HG03469 (cell line): ENCODE measurements around the gene MUC20.
"Not testable (repeated sequence)": the region's sequence is repeated elsewhere in the genome, so short reads cannot be mapped to it uniquely, and the experiment has no call there.

Source experiments
- ATAC-seq: cut with Tn5 transposase; IDR thresholded peaks from one replicate; pipeline ENCODE4 v1.9.1; 2021; ENCODE audit warnings: mild to moderate bottlenecking, moderate library complexity, moderate number of reproducible peaks; ENCODE audit not compliant: unreplicated experiment

Gene MUC20, protein sequence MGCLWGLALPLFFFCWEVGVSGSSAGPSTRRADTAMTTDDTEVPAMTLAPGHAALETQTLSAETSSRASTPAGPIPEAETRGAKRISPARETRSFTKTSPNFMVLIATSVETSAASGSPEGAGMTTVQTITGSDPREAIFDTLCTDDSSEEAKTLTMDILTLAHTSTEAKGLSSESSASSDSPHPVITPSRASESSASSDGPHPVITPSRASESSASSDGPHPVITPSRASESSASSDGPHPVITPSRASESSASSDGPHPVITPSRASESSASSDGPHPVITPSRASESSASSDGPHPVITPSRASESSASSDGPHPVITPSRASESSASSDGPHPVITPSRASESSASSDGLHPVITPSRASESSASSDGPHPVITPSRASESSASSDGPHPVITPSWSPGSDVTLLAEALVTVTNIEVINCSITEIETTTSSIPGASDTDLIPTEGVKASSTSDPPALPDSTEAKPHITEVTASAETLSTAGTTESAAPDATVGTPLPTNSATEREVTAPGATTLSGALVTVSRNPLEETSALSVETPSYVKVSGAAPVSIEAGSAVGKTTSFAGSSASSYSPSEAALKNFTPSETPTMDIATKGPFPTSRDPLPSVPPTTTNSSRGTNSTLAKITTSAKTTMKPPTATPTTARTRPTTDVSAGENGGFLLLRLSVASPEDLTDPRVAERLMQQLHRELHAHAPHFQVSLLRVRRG

GRCh38 chr3:195720831-195721506 lies at the start of gene MUC20:
Gene MUC20, plus strand, starts transcription at chr3:195720978. Its CDS starts 30 bp downstream, at chr3:195721008.
- ATAC-seq: not testable (repeated sequence)

GRCh38 chr3:195671283-195671682 lies 49.5 kb upstream of the MUC20 start:
- ATAC-seq: not testable (repeated sequence)

DNA sequence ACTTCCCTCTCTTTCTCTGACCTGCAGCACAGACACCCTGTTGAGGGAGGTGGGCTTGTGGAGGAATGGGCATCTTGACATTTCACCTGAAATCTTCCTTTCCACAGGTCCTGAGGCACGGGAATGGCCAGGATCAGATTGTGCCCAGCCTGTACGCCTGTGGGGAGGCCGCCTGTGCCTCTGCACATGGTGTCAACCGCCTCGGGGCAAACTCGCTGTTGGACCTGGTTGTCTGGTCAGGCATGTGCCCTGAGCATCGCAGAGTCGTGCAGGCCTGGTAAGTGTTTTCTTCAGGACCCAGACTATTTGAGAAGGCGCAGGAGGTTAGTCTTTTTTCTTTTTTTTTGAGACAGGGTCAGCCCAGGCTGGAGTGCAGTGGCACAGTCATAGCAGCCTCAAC lies 47.1 kb upstream of the MUC20 start:
- ATAC-seq: not testable (repeated sequence)

- ATAC-seq: not testable (repeated sequence)
Measured at GRCh38 chr3:195678391-195679015, 42.3 kb upstream of the MUC20 start.

DNA sequence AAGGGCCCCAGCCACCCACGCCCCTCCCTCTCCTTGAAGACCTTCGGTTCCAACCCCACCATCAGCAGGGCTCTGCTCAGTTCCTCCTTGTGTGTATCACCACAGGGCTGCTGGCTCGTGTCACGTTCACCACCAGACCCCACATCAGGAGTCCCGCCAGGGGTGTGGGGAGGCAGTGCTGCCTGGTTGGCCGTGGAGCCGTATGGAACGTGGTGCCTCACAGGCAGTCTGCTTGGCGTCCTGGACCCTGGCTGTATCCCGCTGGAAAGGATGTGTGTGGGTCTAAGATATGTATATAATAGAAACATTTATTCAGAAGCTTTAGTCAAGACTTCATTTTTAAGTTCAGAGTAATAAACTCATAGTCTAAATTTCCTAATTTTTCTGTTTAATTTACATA lies 40.1 kb upstream of the MUC20 start:
- ATAC-seq: not testable (repeated sequence)

DNA sequence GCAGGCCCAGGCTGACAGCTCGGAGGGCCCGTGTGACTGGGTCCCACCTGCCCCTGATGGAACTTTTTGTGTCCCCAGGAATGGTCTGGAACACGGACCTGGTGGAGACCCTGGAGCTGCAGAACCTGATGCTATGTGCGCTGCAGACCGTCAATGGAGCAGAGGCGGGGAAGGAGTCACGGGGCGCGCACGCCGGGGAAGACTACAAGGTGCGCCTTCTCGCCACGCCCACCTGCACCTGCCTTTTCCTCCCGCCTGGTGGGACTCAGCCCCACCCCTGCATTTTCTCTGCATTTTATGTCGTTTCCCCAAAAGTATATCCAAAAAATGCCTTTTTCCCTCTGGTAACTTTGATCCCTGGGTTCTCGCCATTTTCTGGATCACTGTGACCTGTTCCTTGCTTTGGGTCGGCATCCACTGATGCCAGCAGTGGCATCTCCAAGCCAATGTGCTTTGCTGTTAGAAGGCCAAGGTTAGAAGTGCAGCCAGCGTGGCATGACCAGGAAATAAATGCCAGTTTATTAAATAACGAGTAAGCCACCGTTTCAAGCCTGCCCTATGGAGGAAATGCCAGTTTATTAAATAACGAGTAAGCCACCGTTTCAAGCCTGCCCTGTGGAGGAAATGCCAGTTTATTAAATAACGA lies 39.2 kb upstream of the MUC20 start:
- not testable (repeated sequence) for ATAC-seq

DNA sequence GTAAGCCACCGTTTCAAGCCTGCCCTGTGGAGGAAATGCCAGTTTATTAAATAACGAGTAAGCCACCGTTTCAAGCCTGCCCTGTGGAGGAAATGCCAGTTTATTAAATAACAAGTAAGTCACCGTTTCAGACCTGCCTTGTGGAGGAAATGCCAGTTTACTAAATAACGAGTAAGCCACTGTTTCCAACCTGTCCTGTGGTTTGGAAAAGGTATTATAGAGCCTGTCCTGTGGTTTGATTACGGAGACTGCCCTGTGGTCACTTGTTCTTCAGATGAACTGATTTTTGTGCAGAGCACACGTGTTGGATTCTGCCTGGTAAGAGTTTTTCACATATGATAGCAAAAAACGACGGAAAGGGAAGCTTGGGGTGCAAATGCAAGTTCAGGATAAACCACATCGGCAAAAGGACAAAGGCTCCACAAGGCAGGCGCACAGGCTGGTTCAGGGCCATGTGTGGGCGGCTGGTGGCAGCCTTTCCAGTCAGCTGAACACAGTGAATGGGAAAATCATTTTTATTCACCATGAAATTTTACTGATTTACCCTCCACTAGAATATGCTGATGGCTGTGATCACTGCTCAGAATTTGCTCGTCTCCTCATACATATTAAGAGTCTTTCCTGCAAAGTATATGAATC lies 38.6 kb upstream of the MUC20 start:
- ATAC-seq: not testable (repeated sequence)

GRCh38 chr3:195683722-195684526 lies 36.9 kb upstream of the MUC20 start:
- not testable (repeated sequence) for ATAC-seq

DNA sequence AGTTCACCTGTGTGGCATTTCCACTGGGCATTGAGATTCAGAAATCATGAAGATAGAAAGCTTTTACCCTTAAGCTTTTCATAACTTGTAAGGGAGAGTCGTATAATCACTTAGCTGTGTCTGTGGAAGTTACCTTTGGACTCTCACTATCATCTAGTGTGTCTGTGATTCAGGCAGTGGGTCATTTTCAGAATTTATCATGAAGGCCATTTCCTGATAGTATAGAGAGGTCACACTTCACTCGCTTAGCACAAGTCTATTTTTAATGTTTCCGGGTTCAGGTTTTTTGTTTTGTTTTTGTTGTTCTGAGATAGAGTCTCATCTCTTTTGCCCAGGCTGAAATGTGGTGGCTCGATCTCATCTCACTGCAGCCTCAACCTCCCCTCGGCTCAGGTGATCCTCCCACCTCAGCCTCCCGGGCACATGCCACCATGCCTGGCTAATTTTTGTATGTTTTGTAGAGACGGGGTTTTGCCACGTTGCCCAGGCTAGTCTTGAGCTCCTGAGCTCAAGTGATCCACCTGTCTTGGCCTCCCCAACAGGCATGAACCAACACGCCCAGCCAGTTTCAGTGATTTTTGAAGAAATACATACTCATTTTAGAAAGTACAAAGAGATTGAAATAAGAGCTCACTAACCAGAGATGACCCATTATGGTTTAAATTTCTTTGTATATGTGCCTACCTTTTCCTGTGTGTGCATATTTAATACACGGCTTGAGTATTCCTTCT lies 36.1 kb upstream of the MUC20 start:
- not testable (repeated sequence) for ATAC-seq

DNA sequence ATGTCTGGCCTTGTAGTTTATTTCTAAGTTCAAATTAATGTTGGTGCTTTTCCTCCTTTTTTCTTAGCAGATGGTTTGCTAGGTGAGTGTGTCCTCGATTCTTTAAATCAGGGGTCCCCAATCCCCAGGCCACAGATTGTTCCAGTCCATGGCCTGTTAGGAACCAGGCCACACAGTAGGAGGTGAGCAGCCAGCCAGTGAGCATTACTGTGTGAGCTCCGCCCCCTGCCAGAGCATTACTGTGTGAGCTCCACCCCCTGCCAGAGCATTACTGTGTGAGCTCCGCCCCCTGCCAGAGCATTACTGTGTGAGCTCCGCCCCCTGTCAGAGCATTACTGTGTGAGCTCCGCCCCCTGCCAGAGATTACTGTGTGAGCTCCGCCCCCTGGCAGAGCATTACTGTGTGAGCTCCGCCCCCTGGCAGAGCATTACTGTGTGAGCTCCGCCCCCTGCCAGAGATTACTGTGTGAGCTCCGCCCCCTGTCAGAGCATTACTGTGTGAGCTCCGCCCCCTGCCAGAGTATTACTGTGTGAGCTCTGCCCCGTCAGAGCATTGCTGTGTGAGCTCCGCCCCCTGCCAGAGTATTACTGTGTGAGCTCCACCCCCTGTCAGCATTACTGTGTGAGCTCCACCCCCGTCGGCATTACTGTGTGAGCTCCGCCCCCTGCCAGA lies 34.1 kb upstream of the MUC20 start:
- not testable (repeated sequence) for ATAC-seq

GRCh38 chr3:195687209-195687760 lies 33.5 kb upstream of the MUC20 start:
- ATAC-seq: not testable (repeated sequence)

- ATAC-seq: not testable (repeated sequence)
Measured at GRCh38 chr3:195688471-195689183, 32.2 kb upstream of the MUC20 start.

DNA sequence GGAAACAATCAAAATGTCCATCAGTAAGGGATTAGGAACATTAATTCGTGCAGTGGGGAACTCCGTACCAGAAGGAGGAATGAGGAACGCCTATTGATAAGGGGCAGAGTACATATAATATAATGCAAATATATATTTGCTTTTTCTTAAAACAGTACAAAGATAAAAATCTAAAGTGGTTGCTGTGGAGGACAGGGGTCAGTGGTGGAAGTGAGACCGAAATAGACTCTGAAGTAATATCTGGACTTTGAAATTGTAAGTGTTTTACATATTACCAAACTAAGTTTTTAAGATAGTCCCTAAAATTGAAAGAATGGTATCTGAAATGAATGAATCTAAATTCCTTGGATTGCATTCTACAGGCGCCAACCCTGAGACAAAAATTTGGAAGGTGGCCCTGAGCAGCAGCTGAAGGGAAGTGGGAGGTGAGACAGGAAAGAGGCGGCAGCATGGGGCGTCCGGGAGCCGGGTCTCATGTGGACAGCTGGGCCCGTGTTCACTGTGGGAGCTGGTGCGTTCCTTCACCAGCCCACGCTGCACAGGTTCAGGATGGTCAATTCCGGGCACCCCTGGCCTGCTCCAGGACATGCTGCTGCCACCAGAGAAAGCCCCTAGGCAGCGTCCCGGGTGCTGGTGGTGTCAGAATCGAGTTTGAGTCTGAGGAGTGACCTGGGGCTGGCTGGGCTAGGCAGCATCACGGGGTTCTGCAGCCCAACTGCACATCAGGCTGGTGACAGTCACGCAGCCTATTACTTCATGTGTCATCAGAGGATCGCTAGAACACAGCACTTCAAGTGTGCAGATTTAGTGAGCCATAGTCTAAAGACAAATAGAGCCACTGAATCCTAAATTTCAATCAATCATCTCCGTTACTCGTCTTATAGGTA lies 31.4 kb upstream of the MUC20 start:
- ATAC-seq: not testable (repeated sequence)

DNA sequence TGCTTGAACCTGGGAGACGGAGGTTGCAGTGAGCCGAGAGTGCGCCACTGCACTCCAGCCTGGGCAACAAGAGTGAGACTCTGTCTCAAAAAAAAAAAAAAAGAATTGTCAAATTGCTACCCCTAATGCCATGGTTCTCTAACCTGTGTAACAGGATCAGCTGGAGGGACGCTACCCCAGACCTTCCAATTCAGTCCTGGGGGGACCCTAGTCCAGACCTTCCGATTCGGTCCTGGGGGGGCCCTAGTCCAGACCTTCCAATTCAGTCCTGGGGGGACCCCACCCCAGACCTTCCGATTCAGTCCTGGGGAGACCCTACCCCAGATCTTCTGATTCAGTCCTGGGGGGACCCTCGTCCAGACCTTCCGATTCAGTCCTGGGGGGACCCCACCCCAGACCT lies 29.8 kb upstream of the MUC20 start:
- ATAC-seq: no peak

DNA sequence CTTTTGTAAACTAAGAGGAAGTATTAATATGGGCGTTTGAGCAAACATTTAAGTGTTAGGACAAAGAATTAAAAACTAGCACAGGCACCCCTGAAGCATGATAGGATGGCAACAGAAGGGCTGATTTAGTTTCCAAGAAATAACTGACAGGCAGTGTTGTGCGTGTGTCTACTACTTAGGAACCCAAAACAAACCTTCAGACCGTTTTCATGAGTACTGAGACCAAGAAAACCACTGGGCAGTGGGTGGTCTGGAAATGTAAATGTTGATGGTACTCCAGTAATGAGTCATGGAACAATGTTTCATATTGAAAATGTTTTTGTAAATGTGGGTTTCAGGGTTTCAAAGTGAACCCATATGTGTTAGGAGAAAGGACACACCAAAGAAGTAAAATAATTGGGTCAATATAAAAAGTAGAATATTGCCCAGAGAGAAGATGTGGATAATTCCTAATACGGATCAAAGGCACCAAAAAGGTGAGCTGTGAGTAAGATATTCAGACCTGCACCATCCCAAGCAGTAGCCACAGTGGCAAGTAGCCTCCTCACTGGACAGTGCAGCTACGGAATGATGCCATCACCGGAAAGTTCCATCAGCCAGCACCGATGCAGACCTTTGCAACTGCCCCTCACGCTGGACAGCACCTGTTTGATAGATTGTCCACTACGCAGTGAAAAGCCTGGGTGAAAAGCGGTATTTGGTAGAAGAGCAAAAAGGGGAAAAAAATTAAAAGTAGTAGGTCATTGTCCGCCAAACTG lies 29.0 kb upstream of the MUC20 start:
- ATAC-seq: not testable (repeated sequence)
